Epithelial cell of esophagus (primary cell): ENCODE results near the gene PHKB.

Experiments used
- DNase-seq: peaks from one replicate; pipeline ENCODE4 v3.0.0; 2010; ENCODE audit warnings: low read depth
- H3K4me3 ChIP-seq: 2 replicates; pipeline ENCODE4 v1.5.1; 2011; ENCODE audit warnings: mild to moderate bottlenecking, low read length, control low read depth
- CTCF ChIP-seq: IDR thresholded peaks from 2 replicates; pipeline ENCODE4 v1.5.1; 2011; ENCODE audit warnings: low read depth, mild to moderate bottlenecking, low read length, control low read depth, inconsistent platforms; ENCODE audit not compliant: insufficient read depth; ENCODE audit errors: missing control alignments

PHKB gene

GRCh38 chr16:47446431-47446830, 14.7 kb upstream of the PHKB start:
- no peak for TF ChIP-seq CTCF
- H3K4me3 ChIP-seq = no peak overlapping the region
- DNase-seq = no peak

GRCh38 chr16:47448830-47449575, 12.1 kb upstream of the PHKB start:
- H3K4me3 ChIP-seq = no peak overlapping the region
- TF ChIP-seq CTCF = no peak
- no peak for DNase-seq

GRCh38 chr16:47449788-47450187, 11.3 kb upstream of the PHKB start:
- DNase-seq = no peak
- no peak for TF ChIP-seq CTCF
- no peak overlapping the region for H3K4me3 ChIP-seq

GRCh38 chr16:47458331-47458730, 2.8 kb upstream of the PHKB start:
- no peak for TF ChIP-seq CTCF
- H3K4me3 ChIP-seq = no peak overlapping the region
- DNase-seq = no peak

- no peak for TF ChIP-seq CTCF
- no peak for DNase-seq
- peak overlapping the region; percentile 98 for H3K4me3 ChIP-seq
Observed at GRCh38 chr16:47459603-47460002, 1.5 kb upstream of the PHKB start.

- peak overlapping the region; percentile 98 for H3K4me3 ChIP-seq
- peak; percentile 39 for DNase-seq
- TF ChIP-seq CTCF = no peak
Observed at GRCh38 chr16:47460359-47460710, 796 bp upstream of the PHKB start.

- H3K4me3 ChIP-seq = peak overlapping the region; percentile 98
- TF ChIP-seq CTCF = no peak
- peak; percentile 78 for DNase-seq
Observed at GRCh38 chr16:47461598-47462266, 601 bp downstream of the PHKB start.
